Mesodermal cell (in vitro differentiated cells): ENCODE results near the gene CRISP2. TPM values are rescaled to one million over a fixed set of nuclear protein-coding genes. Genes with fewer than 3 reads are reported as not detected.
"Not testable (repeated sequence)": the region's sequence is repeated elsewhere in the genome, so short reads cannot be mapped to it uniquely, and the experiment has no call there.

ENCODE experiments used
- H3K27ac ChIP-seq: 2 replicates; pipeline ENCODE4 v1.7.0; 2013; ENCODE audit warnings: mild to moderate bottlenecking, low read depth, low read length, moderate library complexity; ENCODE audit not compliant: severe bottlenecking
- H3K36me3 ChIP-seq: 2 replicates; pipeline ENCODE4 v1.7.1; 2013; ENCODE audit warnings: mild to moderate bottlenecking, low read length, moderate library complexity; ENCODE audit not compliant: control insufficient read depth, insufficient read depth
- H3K4me1 ChIP-seq: one replicate; pipeline ENCODE4 v1.7.1; 2013; ENCODE audit warnings: mild to moderate bottlenecking, low read length; ENCODE audit not compliant: insufficient read depth, control insufficient read depth, poor library complexity, severe bottlenecking
- H3K4me3 ChIP-seq: 2 replicates; pipeline ENCODE4 v1.7.0; 2013; ENCODE audit warnings: low read length, control low read depth, mild to moderate bottlenecking; ENCODE audit not compliant: insufficient read depth, poor library complexity, severe bottlenecking; ENCODE audit errors: extremely low read depth
- H3K9me3 ChIP-seq: 2 replicates; pipeline ENCODE4 v1.7.1; 2013; ENCODE audit warnings: mild to moderate bottlenecking, low read length, moderate library complexity; ENCODE audit not compliant: control insufficient read depth
- WGBS, 2 experiments: methylation state at CpG; one replicate each; pipeline ENCODE4 v1.1.5; 2013; ENCODE audit warnings: missing lambda C conversion rate in 2 of 2; ENCODE audit not compliant: insufficient coverage in 2 of 2; 5-methylcytosine and 5-hydroxymethylcytosine counted together
- polyA plus RNA-seq, 2 experiments: library from polyadenylated mRNA; stranded (reverse); fragments of 50-300 nt; gene quantifications; one replicate each; pipeline ENCODE4 v1.2.3, GENCODE V29; 2013

Gene CRISP2, protein sequence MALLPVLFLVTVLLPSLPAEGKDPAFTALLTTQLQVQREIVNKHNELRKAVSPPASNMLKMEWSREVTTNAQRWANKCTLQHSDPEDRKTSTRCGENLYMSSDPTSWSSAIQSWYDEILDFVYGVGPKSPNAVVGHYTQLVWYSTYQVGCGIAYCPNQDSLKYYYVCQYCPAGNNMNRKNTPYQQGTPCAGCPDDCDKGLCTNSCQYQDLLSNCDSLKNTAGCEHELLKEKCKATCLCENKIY
- not detected for polyA plus RNA-seq (2013, experiment 1 of 2)
- polyA plus RNA-seq (2013, experiment 2 of 2) = not detected

DNA sequence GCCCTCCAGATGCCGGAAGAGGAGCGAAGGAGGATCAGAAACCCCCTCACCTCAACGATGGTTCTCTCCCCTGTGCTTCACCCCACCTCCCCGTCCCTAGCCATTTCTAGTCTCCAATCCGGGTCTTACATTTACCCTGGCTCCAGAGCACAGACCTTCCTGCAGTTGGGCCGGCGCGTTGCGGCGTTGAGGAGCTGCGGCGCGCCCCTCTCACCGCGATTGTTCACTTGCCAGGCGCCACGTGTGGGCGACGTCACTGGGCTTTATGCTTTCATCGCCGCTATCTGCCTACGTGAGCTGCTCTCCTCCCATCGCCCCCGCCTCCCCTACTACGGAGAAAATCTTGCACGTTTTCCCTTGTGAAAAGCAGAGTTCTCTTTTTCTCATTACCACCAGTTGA, at the start of gene CRISP2:
Gene CRISP2, minus strand, starts transcription at position 198 of the 400 bp plus-strand sequence. CDS start 4,347 bp downstream, outside the sequence.
- 92 to 94% methylated on average over 23 to 26 of the region's 26 CpGs for WGBS, 2 experiments

DNA sequence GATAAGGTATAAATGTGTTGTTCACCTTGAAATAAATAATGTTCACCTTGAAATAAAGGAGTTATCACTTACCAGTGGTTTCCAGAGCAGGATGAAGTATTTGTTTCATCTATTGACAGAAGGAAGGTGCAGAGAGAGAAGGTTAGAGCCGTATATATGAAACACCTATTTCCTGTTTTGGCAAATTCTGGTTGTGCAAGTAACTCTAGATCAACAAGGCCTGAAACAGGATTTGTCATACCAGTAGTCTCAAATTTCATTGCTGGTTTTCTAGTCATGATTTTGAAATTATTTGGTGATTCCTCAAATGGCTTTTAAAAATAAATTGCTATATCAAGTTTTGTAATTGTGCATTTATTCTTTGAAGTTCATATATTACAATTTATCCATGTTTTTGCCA, 30.9 kb upstream of the CRISP2 start, which contains the start of gene CRISP3:
Gene CRISP3, minus strand, starts transcription at position 130 of the 400 bp plus-strand sequence. Its CDS starts 21 bp downstream, at position 109.
- no peaks in the 10 kb centered on the region for H3K9me3 ChIP-seq
- H3K36me3 ChIP-seq = no peaks in the 10 kb centered on the region
- WGBS, 2 experiments = 100% methylated on average over 1 of the region's 1 CpG; no CpG with 5 or more reads in 1 of the 2 experiments
- H3K4me3 ChIP-seq = no peak within 1 kb of the TSS
- no peaks in the 10 kb centered on the region for H3K4me1 ChIP-seq
- H3K27ac ChIP-seq = no peak within 1 kb of the TSS

More for the DNA sequence above, at the start of gene CRISP2:
- no peak within 1 kb of the TSS for H3K4me3 ChIP-seq
- no peak within 1 kb of the TSS for H3K27ac ChIP-seq
- no peaks in the 10 kb centered on the region for H3K36me3 ChIP-seq
- no peaks in the 10 kb centered on the region for H3K4me1 ChIP-seq
- H3K9me3 ChIP-seq = no peaks in the 10 kb centered on the region

DNA sequence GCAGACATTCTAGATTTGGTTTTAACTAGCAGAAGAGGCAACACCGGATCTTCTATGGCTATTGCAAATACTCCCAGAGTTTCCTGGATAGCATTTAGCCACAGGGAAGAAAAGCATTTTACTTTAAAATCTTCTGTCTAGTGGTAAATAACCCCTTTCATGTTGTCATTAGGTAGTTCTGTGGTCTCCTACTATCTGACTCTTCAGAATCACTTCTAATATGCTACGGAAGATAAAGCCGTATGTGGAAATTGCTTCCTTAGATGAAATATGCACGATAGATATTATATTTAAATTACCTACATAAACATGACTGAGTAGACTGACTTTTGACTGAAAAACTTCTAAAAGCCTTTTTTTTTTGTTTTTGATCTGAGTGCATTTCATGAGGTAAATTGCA, 30.1 kb upstream of the CRISP2 start:
- H3K27ac ChIP-seq = no peak overlapping the region
- no peaks in the 10 kb centered on the region for H3K36me3 ChIP-seq
- no CpG with 5 or more reads among the region's 4 CpGs for WGBS, 2 experiments
- no peaks in the 10 kb centered on the region for H3K4me1 ChIP-seq
- H3K9me3 ChIP-seq = no peaks in the 10 kb centered on the region
- no peak overlapping the region for H3K4me3 ChIP-seq

DNA sequence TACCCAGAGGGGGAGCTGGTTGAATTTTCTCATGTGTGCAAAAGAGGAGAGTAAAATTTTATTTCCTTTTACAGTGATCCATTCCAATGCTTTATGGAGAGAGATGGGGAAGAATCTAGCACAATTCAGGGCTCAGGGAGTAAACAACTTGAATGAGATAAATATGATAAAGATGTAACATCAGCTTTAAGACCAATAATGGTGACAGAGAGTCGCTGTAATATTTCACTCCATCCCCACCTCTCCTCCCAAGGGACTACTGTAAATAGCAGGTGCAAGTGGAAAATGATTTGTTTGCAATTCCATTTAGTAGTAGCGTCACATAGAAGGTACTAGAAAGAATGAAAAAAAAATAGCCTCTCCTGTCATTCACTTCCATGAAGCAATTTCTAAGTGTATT, 26.1 kb upstream of the CRISP2 start:
- WGBS, 2 experiments = no CpG with 5 or more reads among the region's 2 CpGs
- H3K9me3 ChIP-seq = no peaks in the 10 kb centered on the region
- H3K4me1 ChIP-seq = no peaks in the 10 kb centered on the region
- H3K36me3 ChIP-seq = no peaks in the 10 kb centered on the region
- no peak overlapping the region for H3K4me3 ChIP-seq
- H3K27ac ChIP-seq = no peak overlapping the region

DNA sequence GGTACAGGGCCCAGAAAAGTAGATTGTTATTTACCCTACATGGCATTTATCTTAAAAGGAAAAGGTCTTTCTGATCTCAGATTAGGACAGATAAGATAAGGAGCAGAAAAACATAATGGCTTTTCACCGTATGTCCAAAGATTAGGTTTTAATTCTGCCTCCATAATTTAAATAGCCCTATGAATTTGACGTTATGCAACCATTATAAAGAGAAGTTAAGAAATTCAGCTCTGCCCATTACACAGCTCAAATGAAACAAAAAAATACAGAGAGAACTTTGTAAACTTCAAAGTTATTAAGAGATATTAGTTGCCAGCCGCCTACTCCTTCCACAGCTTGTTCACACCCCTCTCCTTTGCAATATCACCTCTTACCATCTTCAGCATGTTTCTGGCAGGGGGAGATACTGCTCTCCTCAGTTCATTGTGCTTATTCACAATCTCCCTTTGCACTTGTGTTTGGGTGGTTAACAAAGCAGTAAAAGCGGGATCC, 22.7 kb upstream of the CRISP2 start:
- Histone ChIP-seq H3K36me3 (no peaks in the 10 kb centered on the region), H3K4me1 (no peaks in the 10 kb centered on the region), H3K4me3 (no peak overlapping the region), H3K27ac (no peak overlapping the region), H3K9me3 (no peaks in the 10 kb centered on the region)
- WGBS, 2 experiments = no CpG with 5 or more reads among the region's 4 CpGs

DNA sequence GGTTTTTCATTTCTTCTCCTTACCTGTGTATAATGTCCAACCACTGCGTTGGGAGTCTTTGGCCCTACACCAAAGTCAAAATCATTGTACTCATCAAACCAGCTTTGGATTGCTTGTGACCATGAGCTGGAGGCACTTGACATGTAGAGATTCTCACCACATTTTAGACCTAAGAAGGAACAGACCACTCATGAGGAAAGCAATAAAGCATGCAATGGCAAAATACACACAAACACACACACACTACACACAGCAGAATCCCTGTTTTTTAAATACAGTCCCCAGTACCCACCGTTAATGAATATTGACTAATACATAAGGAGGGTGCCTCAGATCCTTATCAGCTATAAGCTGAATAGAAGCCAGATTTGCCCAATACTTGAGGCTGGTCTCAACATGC, 20.3 kb upstream of the CRISP2 start:
- H3K4me3 ChIP-seq = no peak overlapping the region
- WGBS, 2 experiments = 80% methylated on average over 1 to 2 of the region's 2 CpGs
- H3K36me3 ChIP-seq = no peaks in the 10 kb centered on the region
- H3K4me1 ChIP-seq = no peaks in the 10 kb centered on the region
- H3K9me3 ChIP-seq = no peaks in the 10 kb centered on the region
- H3K27ac ChIP-seq = no peak overlapping the region

DNA sequence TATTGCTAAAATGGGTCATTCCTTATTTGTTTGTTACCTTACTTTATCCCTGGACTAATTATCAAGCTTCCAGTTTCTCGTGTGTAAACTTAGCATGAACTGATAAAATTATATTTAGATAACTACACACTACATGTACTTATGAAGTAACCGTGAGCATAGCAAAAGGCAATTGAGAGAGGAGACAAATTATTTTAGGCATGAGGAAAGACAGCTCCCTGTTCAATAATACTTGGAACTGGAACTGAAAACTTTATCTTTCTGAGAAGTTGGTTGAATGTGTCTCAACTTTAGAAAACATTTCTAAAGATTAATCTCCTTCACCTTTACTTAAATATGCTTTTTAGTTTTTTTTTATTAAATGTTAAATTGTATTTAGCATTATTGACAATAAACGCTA, 19.4 kb upstream of the CRISP2 start:
- no peaks in the 10 kb centered on the region for H3K36me3 ChIP-seq
- no peak overlapping the region for H3K4me3 ChIP-seq
- WGBS, 2 experiments = no CpG with 5 or more reads among the region's 3 CpGs
- H3K9me3 ChIP-seq = no peaks in the 10 kb centered on the region
- H3K27ac ChIP-seq = no peak overlapping the region
- H3K4me1 ChIP-seq = no peaks in the 10 kb centered on the region

DNA sequence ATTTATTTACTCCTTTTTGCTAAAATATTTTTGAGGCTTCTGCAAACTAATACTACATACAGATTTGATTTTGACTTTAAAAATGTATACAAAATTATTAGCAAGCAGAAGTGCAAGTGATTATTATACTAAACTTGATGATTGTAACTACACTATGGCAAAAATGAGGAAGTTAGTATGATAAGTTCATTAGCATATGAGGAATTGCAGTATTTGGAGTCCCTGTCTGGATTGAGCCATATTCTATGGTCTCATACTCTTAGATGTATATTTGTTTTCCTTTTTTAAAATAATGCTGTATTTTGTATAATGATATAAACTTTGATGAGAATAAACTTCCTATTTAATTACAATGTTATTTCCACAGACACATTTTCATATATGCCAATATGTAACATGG, 16.9 kb upstream of the CRISP2 start:
- Histone ChIP-seq H3K4me1 (no peaks in the 10 kb centered on the region), H3K9me3 (no peaks in the 10 kb centered on the region), H3K36me3 (no peaks in the 10 kb centered on the region), H3K4me3 (no peak overlapping the region), H3K27ac (no peak overlapping the region)

DNA sequence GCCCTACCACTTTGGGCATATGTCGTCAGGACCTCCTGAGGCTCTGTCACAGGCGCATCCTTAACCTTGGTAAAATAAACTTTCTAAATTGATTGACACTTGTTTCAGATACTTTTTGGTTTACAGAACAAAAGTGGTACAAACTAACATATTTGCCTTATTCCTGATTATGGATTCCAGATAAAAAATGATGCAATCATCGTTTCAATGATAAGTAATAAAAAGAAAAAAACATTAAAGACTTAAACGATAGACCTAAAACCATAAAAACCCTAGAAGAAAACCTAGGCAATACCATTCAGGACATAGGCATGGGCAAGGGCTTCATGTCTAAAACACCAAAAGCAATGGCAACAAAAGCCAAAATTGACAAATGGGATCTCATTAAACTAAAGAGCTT, 10.6 kb upstream of the CRISP2 start:
- H3K4me1 ChIP-seq, H3K27ac ChIP-seq: not testable (repeated sequence)
- WGBS, 2 experiments = 60% methylated on average over 2 of the region's 4 CpGs; no CpG with 5 or more reads in 1 of the 2 experiments

DNA sequence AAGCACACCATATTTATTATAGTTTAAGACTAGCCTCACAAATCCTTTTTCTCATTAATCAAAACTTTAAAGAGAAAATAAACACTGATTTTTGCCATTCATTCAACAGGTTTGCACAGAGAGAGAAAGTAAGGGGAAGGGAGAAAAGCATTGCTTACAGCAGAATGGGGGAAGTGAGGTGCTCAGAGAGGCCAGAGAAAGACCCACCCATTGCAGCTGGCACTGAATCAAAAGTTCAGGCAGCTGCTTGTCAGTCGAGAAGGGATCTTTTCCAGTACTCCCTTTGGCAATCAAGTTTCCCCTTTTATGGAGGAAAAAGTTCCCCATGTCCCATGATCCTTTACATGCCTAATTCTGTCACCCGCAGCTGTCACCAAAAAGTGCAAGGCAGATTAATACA, 8.0 kb upstream of the CRISP2 start:
- Histone ChIP-seq H3K27ac (no peak overlapping the region), H3K36me3 (no peaks in the 10 kb centered on the region), H3K4me1 (no peaks in the 10 kb centered on the region), H3K9me3 (peaks cover 8% of the 10 kb centered on the region), H3K4me3 (no peak overlapping the region)
- WGBS, 2 experiments = 67 to 71% methylated on average over 1 of the region's 2 CpGs

More for the DNA sequence above, 10.6 kb upstream of the CRISP2 start:
- H3K36me3 ChIP-seq, H3K9me3 ChIP-seq, H3K4me3 ChIP-seq: not testable (repeated sequence)

DNA sequence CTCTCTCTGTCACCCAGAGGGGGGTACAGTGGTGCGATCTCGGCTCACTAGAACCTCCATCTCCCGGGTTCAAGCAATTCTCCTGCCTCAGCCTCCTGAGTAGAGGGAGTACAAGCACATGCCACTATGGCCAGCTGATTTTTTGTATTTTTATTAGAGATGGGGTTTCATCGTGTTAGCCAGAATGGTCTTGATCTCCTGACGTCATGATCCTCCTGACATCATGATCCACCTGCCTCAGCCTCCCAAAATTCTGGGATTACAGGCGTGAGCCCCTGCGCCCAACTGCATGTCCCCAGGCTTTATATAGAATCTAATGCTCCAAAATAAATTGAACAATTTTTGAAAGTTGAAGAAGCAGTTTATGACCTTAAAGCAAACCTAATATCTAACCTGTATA, 7.0 kb upstream of the CRISP2 start:
- Histone ChIP-seq H3K4me1 (no peaks in the 10 kb centered on the region), H3K36me3 (no peaks in the 10 kb centered on the region), H3K4me3 (no peak overlapping the region), H3K9me3 (peaks cover 8% of the 10 kb centered on the region), H3K27ac (no peak overlapping the region)
- 73 to 88% methylated on average over 4 of the region's 7 CpGs for WGBS, 2 experiments
